ENCODE results near the gene BIRC7.

Gene BIRC7

DNA sequence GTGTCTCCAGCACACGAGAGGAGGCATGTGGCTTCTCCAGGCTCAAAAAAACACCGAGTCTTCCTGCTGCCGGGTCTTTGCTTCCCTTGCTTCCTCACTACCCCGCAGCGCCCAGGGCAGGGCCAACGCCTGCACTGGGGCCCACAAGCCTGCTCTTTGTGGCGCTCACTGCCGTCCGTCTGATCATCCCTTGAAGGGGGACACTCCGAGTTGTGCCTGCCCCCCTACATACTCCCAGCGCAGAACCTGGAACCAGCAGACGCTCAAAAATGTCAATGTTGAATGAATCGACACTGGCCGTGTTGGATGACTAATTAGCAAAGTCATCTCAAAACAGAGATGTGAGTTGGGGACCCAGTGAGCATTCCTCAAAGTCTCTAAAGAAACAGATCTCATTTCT is 28.8 kb downstream of the BIRC7 start:
- Histone ChIP-seq H3K9me3 (ENCODE audit: control insufficient read depth, insufficient read depth, low read length) (no peaks in the 10 kb centered on the region), H3K4me3 (ENCODE audit: low read depth, low read length) (no peak overlapping the region), H3K9ac (ENCODE audit: low read depth, low read length) (no peak overlapping the region), H3K27me3 (ENCODE audit: control insufficient read depth, insufficient read depth, low read length) (no peaks in the 10 kb centered on the region), H3K36me3 (ENCODE audit: control insufficient read depth, insufficient read depth, low read length) (no peaks in the 10 kb centered on the region), H3K4me1 (ENCODE audit: control insufficient read depth, insufficient read depth, low read length) (no peaks in the 10 kb centered on the region)

GRCh38 chr20:63265891-63266515 is 30.3 kb downstream of the BIRC7 start:
- H3K36me3 ChIP-seq (ENCODE audit: control insufficient read depth, insufficient read depth, low read length) = no peaks in the 10 kb centered on the region
- H3K9me3 ChIP-seq (ENCODE audit: control insufficient read depth, insufficient read depth, low read length) = no peaks in the 10 kb centered on the region
- H3K9ac ChIP-seq (ENCODE audit: low read depth, low read length) = no peak overlapping the region
- no peak overlapping the region for H3K4me3 ChIP-seq (ENCODE audit: low read depth, low read length)
- no peaks in the 10 kb centered on the region for H3K27me3 ChIP-seq (ENCODE audit: control insufficient read depth, insufficient read depth, low read length)
- H3K4me1 ChIP-seq (ENCODE audit: control insufficient read depth, insufficient read depth, low read length) = no peaks in the 10 kb centered on the region

GRCh38 chr20:63267691-63268090 is 32.0 kb downstream of the BIRC7 start:
- Histone ChIP-seq H3K4me1 (ENCODE audit: control insufficient read depth, insufficient read depth, low read length) (no peaks in the 10 kb centered on the region), H3K9ac (ENCODE audit: low read depth, low read length) (no peak overlapping the region), H3K4me3 (ENCODE audit: low read depth, low read length) (no peak overlapping the region)

GRCh38 chr20:63268256-63268655 is 32.6 kb downstream of the BIRC7 start:
- Histone ChIP-seq H3K4me3 (ENCODE audit: low read depth, low read length) (no peak overlapping the region), H3K9ac (ENCODE audit: low read depth, low read length) (no peak overlapping the region), H3K36me3 (ENCODE audit: control insufficient read depth, insufficient read depth, low read length) (no peaks in the 10 kb centered on the region), H3K4me1 (ENCODE audit: control insufficient read depth, insufficient read depth, low read length) (no peaks in the 10 kb centered on the region), H3K9me3 (ENCODE audit: control insufficient read depth, insufficient read depth, low read length) (no peaks in the 10 kb centered on the region), H3K27me3 (ENCODE audit: control insufficient read depth, insufficient read depth, low read length) (no peaks in the 10 kb centered on the region)

More at GRCh38 chr20:63267691-63268090, 32.0 kb downstream of the BIRC7 start:
- Histone ChIP-seq H3K9me3 (ENCODE audit: control insufficient read depth, insufficient read depth, low read length) (no peaks in the 10 kb centered on the region), H3K27me3 (ENCODE audit: control insufficient read depth, insufficient read depth, low read length) (no peaks in the 10 kb centered on the region), H3K36me3 (ENCODE audit: control insufficient read depth, insufficient read depth, low read length) (no peaks in the 10 kb centered on the region)

GRCh38 chr20:63268671-63269439 is 33.1 kb downstream of the BIRC7 start:
- H3K36me3 ChIP-seq (ENCODE audit: control insufficient read depth, insufficient read depth, low read length) = no peaks in the 10 kb centered on the region
- no peak overlapping the region for H3K4me3 ChIP-seq (ENCODE audit: low read depth, low read length)
- H3K4me1 ChIP-seq (ENCODE audit: control insufficient read depth, insufficient read depth, low read length) = no peaks in the 10 kb centered on the region
- no peaks in the 10 kb centered on the region for H3K27me3 ChIP-seq (ENCODE audit: control insufficient read depth, insufficient read depth, low read length)
- peak overlapping the region; percentile 24 for H3K9ac ChIP-seq (ENCODE audit: low read depth, low read length)
- H3K9me3 ChIP-seq (ENCODE audit: control insufficient read depth, insufficient read depth, low read length) = no peaks in the 10 kb centered on the region

DNA sequence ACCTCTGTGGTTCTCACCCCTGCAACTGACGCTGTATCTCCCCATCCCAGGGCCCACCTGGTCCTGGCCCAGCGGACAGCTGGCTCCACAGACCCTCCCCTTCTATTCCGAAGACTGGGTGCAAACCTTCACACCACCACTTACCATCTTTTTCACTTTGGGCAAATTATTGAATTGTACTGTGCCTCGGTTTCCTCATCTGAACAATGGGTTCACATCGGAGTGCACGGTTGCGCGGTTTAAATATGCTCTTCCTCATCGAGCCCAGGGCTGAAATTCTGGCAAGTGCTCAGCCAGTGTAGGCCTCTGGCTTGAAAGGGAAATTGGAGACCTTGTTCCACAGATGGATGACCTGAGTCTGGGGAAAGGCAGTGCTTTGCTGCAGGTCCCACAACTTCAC is 34.0 kb downstream of the BIRC7 start:
- H3K9me3 ChIP-seq (ENCODE audit: control insufficient read depth, insufficient read depth, low read length) = no peaks in the 10 kb centered on the region
- H3K4me3 ChIP-seq (ENCODE audit: low read depth, low read length) = no peak overlapping the region
- no peaks in the 10 kb centered on the region for H3K4me1 ChIP-seq (ENCODE audit: control insufficient read depth, insufficient read depth, low read length)
- H3K36me3 ChIP-seq (ENCODE audit: control insufficient read depth, insufficient read depth, low read length) = no peaks in the 10 kb centered on the region
- H3K9ac ChIP-seq (ENCODE audit: low read depth, low read length) = no peak overlapping the region
- no peaks in the 10 kb centered on the region for H3K27me3 ChIP-seq (ENCODE audit: control insufficient read depth, insufficient read depth, low read length)

DNA sequence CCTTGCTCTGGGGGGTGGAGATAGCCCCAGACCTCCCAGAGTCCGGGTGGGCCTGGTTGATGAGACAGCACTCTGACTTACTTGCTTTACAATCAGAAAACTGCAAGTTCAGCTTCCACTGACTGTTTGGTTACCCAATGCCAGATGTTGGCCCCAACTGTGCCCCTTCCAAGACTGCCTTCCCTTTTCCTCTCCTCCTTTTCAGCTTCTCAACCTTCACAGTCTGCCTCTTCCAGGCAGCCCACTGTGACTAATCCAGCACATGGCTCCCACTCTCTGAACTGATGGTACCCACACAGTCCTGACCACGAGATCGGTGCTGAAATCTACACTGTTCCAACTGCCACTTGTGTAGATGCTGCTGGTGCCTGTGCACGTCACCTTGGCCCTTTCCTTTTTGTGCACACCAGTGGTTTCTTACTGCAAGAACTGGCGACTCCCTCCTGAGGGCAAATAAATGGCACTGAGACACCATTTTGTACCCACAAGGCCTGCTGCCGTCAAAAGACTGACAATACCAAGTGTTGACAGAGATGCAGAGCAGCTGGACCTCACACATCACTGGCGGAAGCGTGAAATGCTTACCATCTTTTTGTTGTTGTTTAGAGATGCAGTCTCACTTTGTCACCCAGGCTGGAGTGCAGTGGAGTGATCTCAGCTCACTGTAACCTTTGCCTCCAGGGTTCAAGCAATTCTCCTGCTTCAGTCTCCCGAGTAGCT is 35.1 kb downstream of the BIRC7 start:
- Histone ChIP-seq H3K4me3 (ENCODE audit: low read depth, low read length) (no peak overlapping the region), H3K9me3 (ENCODE audit: control insufficient read depth, insufficient read depth, low read length) (no peaks in the 10 kb centered on the region), H3K27me3 (ENCODE audit: control insufficient read depth, insufficient read depth, low read length) (no peaks in the 10 kb centered on the region), H3K9ac (ENCODE audit: low read depth, low read length) (no peak overlapping the region), H3K36me3 (ENCODE audit: control insufficient read depth, insufficient read depth, low read length) (peaks cover 1% of the 10 kb centered on the region), H3K4me1 (ENCODE audit: control insufficient read depth, insufficient read depth, low read length) (no peaks in the 10 kb centered on the region)

GRCh38 chr20:63272105-63273058 is 36.7 kb downstream of the BIRC7 start, which contains the start of gene ARFGAP1:
Gene ARFGAP1 (plus strand): TSS chr20:63272813. CDS start chr20:63275581, 2,768 bp downstream.
- Histone ChIP-seq H3K4me1 (ENCODE audit: control insufficient read depth, insufficient read depth, low read length) (no peaks in the 10 kb centered on the region), H3K4me3 (ENCODE audit: low read depth, low read length) (peak within 1 kb of the TSS; percentile 79), H3K9ac (ENCODE audit: low read depth, low read length) (peak within 1 kb of the TSS; percentile 85), H3K36me3 (ENCODE audit: control insufficient read depth, insufficient read depth, low read length) (peaks cover 16% of the 10 kb centered on the region), H3K27me3 (ENCODE audit: control insufficient read depth, insufficient read depth, low read length) (no peaks in the 10 kb centered on the region), H3K9me3 (ENCODE audit: control insufficient read depth, insufficient read depth, low read length) (no peaks in the 10 kb centered on the region)

GRCh38 chr20:63273059-63273579 is 37.4 kb downstream of the BIRC7 start:
- H3K9ac ChIP-seq (ENCODE audit: low read depth, low read length) = peak overlapping the region; percentile 85
- H3K27me3 ChIP-seq (ENCODE audit: control insufficient read depth, insufficient read depth, low read length) = no peaks in the 10 kb centered on the region
- H3K9me3 ChIP-seq (ENCODE audit: control insufficient read depth, insufficient read depth, low read length) = no peaks in the 10 kb centered on the region
- H3K4me3 ChIP-seq (ENCODE audit: low read depth, low read length) = peak overlapping the region; percentile 79
- peaks cover 24% of the 10 kb centered on the region for H3K36me3 ChIP-seq (ENCODE audit: control insufficient read depth, insufficient read depth, low read length)
- H3K4me1 ChIP-seq (ENCODE audit: control insufficient read depth, insufficient read depth, low read length) = no peaks in the 10 kb centered on the region

- Histone ChIP-seq H3K9me3 (ENCODE audit: control insufficient read depth, insufficient read depth, low read length) (no peaks in the 10 kb centered on the region), H3K4me3 (ENCODE audit: low read depth, low read length) (peak overlapping the region; percentile 79), H3K36me3 (ENCODE audit: control insufficient read depth, insufficient read depth, low read length) (peaks cover 30% of the 10 kb centered on the region)
Observed at GRCh38 chr20:63273635-63274380, 38.1 kb downstream of the BIRC7 start.

More at GRCh38 chr20:63273635-63274380, 38.1 kb downstream of the BIRC7 start:
- no peaks in the 10 kb centered on the region for H3K27me3 ChIP-seq (ENCODE audit: control insufficient read depth, insufficient read depth, low read length)
- H3K4me1 ChIP-seq (ENCODE audit: control insufficient read depth, insufficient read depth, low read length) = no peaks in the 10 kb centered on the region
- peak overlapping the region; percentile 85 for H3K9ac ChIP-seq (ENCODE audit: low read depth, low read length)
